Right lobe of liver (tissue), 4 donors: ENCODE results near the gene ARFGAP1.

ENCODE experiments used
- POLR2A ChIP-seq: fragments of 450-650 bp; IDR thresholded peaks from one replicate; pipeline ENCODE4 v1.6.1; 2017; ENCODE audit warnings: antibody characterized with exemption, mild to moderate bottlenecking
- TF ChIP-seq, protein P1 (sequence below), 4 donors: fragments of 200-600 bp in 3 of 4; fragments of 450-650 bp in 1 of 4; IDR thresholded peaks; one replicate each; pipeline versions ENCODE4 v1.5.1 to v1.8.0; 2016 to 2022; ENCODE audit warnings: antibody characterized with exemption in 4 of 4, mild to moderate bottlenecking in 2 of 4
- donor health status: DM: no; HTN: no; CAD: no.
- donor health status: DM: no; HTN: no; CAD: no.
- donor health status: DM: no; HTN: yes; CAD: no.

DNA sequence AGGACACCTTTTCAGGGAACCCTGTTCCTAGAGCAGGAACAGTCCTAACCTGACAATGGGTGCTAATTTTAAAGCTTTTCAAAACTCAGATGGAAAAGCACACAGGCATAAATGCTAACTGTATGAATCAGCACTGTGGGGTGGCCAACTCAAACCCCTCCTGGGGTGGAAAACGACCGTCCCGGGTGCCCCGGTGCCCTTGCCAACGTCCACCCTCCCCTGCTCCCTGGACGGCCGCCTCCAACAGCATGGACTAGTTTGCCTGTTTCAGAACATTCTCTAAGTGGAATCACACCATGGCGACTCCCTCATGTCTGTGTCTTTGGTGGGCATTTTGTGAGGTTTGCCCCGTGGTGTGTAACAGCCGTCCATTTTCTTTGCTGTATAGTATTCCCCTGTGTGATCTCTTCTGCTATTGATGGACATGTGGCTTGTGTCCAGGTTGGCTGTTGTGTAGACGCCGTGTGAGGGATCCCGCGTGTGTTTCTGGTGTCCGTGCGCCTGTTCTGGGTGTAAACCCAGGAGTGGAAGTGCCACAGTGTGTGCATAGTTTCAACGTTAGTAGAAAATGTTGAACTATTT is 26.2 kb downstream of the ARFGAP1 start:
- no peak for TF ChIP-seq POLR2A
- TF ChIP-seq, protein P1, sequence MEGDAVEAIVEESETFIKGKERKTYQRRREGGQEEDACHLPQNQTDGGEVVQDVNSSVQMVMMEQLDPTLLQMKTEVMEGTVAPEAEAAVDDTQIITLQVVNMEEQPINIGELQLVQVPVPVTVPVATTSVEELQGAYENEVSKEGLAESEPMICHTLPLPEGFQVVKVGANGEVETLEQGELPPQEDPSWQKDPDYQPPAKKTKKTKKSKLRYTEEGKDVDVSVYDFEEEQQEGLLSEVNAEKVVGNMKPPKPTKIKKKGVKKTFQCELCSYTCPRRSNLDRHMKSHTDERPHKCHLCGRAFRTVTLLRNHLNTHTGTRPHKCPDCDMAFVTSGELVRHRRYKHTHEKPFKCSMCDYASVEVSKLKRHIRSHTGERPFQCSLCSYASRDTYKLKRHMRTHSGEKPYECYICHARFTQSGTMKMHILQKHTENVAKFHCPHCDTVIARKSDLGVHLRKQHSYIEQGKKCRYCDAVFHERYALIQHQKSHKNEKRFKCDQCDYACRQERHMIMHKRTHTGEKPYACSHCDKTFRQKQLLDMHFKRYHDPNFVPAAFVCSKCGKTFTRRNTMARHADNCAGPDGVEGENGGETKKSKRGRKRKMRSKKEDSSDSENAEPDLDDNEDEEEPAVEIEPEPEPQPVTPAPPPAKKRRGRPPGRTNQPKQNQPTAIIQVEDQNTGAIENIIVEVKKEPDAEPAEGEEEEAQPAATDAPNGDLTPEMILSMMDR (IDR thresholded peaks at IDR 0.05), result no peak
